ENCODE data around the gene ASB13.

The ASB13 gene

DNA sequence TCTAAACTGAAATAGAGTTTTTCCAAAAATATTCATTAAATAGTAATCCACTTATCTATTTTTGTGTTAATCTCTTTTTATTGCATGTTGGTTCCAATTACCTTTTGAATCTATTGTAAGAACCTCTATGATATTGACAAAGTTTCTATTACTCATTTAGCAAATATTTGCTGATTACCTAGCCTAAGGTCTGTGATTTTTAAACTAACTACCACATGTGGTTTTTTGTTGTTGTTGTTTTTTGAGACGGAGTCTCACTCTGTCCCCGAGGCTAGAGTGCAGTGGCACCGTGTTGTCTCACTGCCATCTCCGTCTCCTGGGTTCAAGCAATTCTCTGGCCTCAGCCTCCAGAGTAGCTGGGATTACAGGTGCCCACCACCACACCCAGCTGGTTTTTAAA lies 2.0 kb upstream of the ASB13 start:
- DNase-seq = no peak

DNA sequence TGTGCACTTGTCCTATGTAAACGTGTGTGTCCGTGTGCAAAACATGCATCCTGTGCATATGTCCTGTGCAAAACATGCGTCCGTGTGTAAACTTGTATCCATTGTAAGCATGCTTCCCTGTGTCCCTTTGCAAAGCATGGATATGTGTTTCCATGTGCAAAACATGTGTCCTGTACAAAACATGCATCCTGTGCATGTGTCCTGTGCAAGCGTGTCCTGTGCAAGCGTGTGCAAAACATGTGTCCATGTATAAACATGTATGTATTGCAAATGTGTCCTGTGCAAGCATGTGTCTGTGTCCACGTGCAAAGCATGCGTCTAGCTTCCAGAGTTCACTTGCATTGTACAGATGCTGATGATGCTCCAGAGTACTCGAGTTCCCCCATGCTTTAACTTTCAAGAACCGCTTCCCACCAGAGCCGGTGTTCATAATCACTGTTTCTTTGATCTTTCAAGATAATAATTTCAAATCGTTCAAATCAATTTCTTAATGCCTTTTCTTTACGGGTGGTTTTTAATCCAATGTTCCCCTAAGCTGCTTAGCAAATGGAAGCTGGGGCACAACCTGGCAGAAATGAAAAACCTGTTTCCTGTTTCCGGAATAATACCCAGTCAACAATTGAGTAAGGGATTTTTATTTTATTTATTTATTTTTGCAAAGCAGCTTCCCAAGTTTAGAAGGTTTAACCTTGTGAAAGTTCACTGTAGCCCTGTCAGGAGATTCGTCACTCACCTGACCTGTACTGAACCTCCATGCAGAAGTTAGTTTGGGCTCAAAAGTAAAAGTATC lies 641 bp upstream of the ASB13 start:
- no peak for DNase-seq

DNA sequence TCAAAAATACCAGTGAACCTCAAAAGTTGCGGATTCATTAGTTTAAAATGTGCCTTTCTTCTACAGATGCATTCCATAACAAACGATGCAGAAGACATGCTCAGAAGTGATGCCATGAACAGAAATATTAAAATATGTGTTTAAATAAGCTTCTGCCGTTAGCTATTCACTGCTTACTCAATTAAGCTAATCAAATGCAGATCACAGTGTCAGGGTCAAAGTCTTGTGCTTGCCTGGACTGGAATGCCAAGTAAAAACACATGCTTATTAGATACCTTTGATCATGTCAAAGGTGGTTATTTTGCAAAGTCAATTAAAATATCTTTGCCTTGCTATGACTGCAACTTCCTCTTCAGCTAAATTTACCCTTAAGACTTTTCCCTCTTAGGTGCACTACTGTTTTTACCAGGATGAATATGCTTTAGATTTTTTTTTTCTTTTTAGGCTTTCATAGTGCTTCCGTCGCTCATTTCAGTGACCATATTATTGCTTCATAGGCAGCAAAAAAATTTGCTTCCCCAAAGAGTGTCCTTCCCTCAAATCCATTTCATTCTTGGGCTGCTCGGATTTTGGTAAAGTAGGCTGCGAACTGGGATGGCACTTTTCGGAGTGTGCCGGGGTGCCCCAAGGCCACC lies 905 bp downstream of the ASB13 start:
- no peak for DNase-seq

DNA sequence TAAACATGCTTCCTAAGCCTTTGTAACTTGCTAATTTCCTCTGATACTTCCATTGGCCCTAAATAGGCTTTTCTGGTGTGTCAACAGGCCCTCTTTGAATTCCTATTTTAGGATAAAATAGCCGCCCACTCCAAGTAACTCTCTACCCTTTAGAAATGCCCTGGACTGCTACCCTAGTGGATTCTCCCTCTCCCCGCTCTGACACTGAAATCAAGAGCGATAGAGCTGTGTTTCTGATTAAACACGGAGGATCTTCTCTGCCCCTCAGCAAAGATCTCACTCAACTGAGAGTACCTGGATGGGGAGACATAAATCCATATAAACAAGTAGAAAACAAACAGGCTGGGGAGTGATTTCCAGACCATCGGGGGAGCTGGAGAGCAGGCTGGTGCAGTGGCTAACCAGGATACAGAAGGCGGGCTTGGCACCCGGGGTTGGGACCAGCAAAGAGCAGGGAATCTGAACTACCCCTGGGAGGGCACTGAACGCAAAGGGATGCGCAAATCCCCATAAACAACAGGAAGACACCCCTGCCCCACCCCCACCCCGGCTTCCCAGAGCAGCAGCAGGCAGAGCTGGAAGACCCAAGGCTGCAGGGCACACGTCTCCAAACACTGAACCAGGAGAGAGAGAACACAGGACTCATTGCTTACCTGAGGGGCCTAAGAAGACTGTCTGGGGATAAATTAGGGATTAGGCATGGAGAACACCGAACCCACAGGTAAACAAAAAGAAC lies 2.5 kb downstream of the ASB13 start:
- DNase-seq = no peak

GRCh38 chr10:5662708-5663579 lies 3.5 kb downstream of the ASB13 start:
- no peak for DNase-seq

- no peak for DNase-seq
Observed at GRCh38 chr10:5661043-5661442, 5.4 kb downstream of the ASB13 start.

- DNase-seq = no peak
Observed at GRCh38 chr10:5659702-5660528, 6.5 kb downstream of the ASB13 start.

- no peak for DNase-seq
Observed at GRCh38 chr10:5658871-5659618, 7.3 kb downstream of the ASB13 start.

DNA sequence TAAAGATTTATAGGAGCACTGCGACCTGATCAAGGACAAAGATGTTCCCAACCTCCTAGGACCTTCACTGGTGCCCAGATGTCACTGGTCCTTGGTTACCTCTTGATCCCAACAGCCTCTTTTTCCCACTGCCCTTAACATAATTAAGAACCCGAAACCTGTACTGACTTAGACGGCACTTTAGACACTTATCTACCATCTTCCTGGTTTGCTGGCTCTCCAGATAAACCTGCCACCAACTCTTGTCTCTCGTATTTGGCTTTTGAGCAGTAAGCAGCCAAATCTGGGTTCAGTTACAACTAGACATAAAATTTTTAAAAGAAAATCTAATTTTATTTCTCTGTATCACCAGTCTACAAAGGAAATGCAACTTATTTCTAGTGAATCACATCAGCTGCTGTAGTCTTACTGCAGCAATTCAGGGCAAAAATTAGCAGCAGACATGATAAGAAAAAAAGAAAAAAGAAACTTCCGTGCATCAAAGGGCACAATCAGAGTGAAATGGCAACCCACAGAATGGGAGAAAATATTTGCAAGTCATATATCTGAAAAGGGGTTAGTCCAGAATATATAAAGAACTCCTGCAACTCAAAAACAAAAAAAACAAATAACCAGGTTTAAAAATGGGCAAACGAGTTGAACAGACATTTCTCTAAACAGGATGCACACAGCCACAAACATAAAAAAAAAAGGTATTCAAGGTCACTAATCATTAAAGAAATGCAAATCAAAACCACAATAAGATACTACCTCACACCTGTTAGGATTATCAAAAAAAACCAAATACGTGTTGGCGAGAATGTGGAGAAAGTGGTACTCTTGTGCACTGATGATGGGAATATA lies 9.4 kb downstream of the ASB13 start:
- no peak for DNase-seq

GRCh38 chr10:5655121-5655520 lies 11.3 kb downstream of the ASB13 start:
- no peak for DNase-seq

DNA sequence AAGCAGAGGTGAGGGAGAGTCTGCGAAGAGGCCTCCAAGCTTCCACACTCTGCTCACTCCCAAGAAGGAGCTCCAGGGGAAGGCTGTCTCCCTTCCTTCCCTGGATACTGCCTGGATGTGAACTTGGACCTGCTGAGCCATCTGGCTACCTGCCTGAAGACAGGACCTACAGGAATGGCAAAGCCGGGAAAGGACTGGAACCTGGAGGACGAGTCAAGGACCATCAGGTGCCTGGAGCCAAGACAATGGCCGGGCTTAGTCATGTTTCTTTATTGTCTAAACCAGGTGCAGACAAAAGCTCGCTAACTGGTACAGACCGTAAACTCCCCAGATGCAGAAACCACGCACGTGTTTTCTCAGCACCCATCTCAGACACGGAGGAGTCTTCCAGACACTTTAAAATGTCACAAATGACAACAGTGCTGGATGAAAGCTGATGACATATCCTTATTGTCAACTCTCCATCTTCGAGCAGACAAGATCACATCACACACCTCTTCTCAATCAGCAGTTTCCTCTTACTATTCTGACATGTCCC lies 12.1 kb downstream of the ASB13 start:
- DNase-seq = no peak

DNA sequence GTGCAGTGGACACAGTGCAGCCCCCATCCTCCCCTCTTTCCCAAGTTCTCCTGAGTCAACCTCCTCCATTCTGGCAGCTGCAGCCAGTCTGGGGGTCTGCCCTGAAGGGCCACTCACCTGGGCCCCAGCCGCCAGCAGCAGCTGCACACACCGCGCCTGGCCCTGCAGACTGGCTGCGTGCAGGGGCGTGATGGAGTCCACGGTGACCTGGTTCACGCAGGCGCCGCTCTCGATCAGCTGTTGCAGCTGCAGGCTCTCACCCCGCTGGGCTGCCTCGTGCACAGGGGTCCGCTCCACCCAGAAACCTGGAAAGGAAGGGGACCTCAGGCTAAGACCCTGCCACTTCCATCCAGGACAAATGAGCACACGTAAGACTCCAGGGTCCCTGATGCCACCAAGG lies 13.6 kb downstream of the ASB13 start:
- DNase-seq = no peak

DNA sequence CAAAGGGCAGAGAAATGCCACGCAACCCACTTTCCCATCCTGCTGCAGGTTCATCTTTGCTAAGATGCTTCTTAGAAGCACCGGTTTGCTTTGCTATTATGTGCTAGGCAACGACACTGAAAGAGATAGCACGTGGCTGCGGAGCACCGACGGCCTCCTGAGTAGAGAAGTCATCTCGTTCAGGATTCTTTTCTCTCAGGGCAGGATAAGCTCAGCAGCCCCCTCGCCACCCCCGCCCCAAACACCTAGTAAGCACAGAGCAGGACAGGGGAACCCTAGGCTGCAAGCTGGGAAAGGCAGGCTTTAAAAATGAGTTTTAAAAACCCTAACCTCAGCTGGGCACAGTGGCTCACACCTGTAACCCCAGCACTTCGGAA lies 15.0 kb downstream of the ASB13 start:
- no peak for DNase-seq

DNA sequence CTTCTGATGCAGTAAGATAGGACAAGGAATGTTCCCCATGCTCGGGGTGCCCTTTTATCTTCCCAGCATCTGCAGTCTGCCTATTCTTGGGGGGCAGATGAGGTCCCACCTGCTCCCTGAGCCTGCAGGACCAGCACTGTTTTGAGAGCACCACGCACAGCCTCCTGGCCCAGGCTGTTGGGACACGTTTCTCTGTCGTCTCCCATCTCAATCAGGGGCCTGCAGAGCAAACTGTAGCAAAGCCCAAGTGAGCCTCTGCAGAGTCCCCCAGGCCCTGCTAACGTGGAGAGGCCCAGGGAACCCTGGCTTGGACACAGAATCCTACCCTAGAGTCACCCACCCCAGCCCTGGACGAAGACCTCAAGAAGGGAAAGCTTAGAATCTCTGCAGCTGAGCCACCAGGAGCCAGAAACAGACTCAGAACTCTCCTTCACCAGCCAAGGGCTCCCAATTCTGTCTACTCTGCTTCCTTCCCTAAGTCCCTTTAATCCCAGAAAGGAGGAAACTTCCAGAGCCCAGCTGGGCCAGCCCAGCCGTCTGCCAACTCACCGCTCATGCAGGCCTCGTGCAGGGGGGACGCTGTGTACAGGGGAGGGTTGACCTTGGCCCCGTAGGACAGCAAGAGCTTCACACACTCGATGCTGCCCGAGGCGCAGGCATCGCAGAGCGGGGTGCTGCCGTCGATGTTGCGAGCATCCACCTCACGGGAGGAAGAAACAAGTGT lies 15.6 kb downstream of the ASB13 start:
- DNase-seq = no peak

DNA sequence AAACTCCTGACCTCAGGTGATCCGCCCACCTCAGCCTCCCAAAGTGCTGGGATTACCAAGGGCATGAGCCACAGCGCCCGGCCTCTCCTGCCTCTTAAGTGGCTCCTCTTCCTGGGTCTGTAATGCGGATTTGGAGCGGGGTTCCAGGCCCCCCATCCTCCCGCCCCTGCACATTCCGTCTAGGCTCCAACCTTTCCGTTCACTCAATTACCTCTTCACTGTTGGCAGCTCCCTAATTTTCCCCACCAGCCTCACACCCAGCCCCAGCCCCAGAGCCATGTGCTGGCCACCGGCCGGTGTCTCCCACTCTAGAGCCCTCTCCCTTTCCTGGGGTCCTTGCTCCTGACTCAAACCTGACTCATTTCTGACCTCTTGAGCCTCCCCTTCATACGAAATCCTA lies 16.6 kb downstream of the ASB13 start:
- no peak for DNase-seq

DNA sequence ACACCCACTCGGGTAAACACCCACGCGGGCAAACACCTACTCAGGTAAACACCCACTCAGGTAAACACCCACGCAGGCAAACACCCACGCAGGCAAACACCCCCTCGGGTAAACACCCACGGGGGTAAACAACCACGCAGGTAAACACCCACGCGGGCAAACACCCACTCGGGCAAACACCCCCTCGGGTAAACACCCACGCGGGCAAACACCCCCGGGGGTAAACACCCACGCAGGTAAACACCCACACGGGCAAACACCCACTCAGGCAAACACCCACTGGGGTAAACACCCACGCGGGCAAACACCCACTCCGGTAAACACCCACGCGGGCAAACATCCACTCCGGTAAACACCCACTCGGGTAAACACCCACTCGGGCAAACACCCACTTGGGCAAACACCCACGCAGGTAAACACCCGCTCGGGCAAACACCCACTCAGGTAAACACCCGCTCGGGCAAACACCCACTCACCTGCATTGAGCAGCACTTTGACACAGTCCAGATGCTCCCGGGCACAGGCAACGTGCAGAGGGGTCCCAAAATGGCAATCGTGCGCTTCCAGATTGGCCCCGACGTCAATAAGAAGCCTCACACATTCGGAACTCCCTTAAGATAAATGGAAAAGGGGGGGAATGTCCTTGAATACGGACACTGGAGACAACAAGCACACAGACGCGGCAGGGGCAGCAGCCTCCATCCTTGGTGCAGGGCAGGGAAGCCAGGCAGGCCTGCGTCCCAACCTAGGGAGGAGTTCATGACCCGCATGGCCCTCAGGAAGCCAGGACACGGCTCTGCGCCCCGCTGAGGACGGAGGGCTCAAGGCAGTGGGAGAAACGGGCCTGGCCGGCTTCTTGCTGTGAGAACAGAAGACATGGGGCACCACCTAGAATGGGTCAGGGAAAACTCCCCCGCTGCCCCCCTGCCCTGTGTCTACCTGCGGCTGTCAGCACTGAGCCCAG lies 17.6 kb downstream of the ASB13 start:
- no peak for DNase-seq

DNA sequence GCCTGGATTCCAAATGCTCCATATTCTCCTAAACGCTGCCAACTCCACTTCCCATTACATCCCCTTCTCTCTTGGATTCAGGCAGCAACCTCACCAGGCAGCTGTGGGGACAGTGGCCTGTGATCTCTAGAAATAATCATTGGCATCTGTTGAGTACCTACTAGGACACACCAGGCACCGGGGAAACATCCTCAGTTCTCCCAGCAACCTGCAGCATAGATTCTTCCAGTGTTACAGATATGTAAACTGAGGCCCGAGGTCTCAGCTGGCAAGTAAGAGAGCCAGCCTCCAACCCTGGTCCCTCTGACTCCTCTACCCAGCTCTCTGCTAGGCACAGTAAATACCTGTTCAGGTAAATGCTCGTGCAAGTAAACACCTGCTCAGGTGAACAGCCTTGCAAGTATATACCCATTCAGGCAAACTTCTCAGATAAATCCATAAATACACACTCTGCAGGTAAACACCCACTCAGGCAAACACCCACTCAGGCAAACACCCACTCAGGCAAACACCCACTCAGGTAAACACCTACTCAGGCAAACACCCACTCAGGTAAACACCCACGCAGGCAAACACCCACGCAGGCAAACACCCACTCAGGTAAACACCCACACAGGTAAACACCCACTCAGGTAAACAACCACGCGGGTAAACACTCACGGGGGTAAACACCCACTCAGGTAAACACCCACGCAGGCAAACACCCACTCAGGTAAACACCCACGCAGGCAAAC lies 18.7 kb downstream of the ASB13 start:
- DNase-seq = no peak

Data from activated CD4-positive, alpha-beta T cell treated with anti-CD3 and anti-CD28 coated beads, Interleukin-2, amount 50 U/mL, for 1 hour (primary cell).